ENCODE results near the gene MPPED1. TPM values are rescaled to one million over a fixed set of nuclear protein-coding genes. Genes with fewer than 3 reads are reported as not detected.

The MPPED1 gene
- total RNA-seq, 1 experiment from 2014 or later: 0.28 TPM

DNA sequence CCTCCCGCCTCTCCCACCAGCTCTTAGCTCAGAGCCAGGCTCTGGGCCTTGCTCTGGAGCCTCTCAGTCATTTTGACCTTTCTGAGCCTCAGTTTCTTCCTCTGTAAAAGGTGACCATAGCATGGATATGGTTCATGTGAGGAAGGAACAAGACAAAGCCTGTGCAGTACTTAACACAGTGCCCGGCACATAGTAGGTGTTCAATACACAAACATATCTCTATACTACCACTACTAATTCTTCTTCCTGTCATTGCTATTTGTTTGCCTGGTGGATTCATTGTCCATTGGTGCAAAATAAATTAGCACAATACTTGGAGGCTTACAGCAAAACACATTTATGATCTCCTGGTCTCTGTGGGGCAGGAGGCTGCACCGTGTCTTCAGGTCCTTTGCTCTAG is 21.6 kb upstream of the MPPED1 start:
- Histone ChIP-seq H2BK20ac (ENCODE audit: low read depth, low read length, poor library complexity, severe bottlenecking) (no peak overlapping the region), H3K4me1 (ENCODE audit: insufficient read depth, low read length) (no peaks in the 10 kb centered on the region), H4K8ac (replicated peaks; ENCODE audit: insufficient read length, low read depth, low read length) (no peak overlapping the region), H2BK12ac (ENCODE audit: insufficient read length, low read depth, low read length) (no peak overlapping the region), H3K14ac (ENCODE audit: insufficient read depth, low read length) (no peak overlapping the region), H2AK5ac (ENCODE audit: insufficient read length, low read length) (no peak overlapping the region), H3K9ac (ENCODE audit: extremely low read depth, insufficient read length, low read length) (no peak overlapping the region), H3K27ac (ENCODE audit: insufficient read length, low read depth, low read length) (no peak overlapping the region), H3T11ph (ENCODE audit: low read length) (no peak overlapping the region), H3K18ac (ENCODE audit: insufficient read length, low read depth, low read length) (no peak overlapping the region), H3K9me3 (ENCODE audit: control insufficient read depth, low read depth, low read length) (no peaks in the 10 kb centered on the region), H3K79me2 (ENCODE audit: insufficient read depth, low read length) (no peaks in the 10 kb centered on the region), H3K56ac (ENCODE audit: insufficient read length, low read depth, low read length) (no peak overlapping the region), H2BK5ac (ENCODE audit: insufficient read length, low read length) (no peak overlapping the region), H4K5ac (ENCODE audit: insufficient read length, low read depth, low read length) (no peak overlapping the region), H3K27me3 (ENCODE audit: insufficient read depth, low read length) (no peaks in the 10 kb centered on the region), H3K79me1 (ENCODE audit: insufficient read depth, low read depth, low read length, poor library complexity, severe bottlenecking) (no peaks in the 10 kb centered on the region), H4K91ac (ENCODE audit: insufficient read length, low read depth, low read length) (no peak overlapping the region), H4K20me1 (ENCODE audit: control insufficient read depth, insufficient read depth, insufficient read length) (no peaks in the 10 kb centered on the region), H2AFZ (ENCODE audit: low read length) (no peak overlapping the region), H3K4me2 (ENCODE audit: insufficient read depth, insufficient read length, low read length) (no peak overlapping the region), H3K23ac (ENCODE audit: insufficient read length, low read depth, low read length) (no peak overlapping the region), H3K4ac (ENCODE audit: low read depth, low read length) (no peak overlapping the region), H2BK15ac (ENCODE audit: low read depth, low read length) (no peak overlapping the region), H3K23me2 (ENCODE audit: insufficient read length, low read depth, low read length, poor library complexity, severe bottlenecking) (peaks cover 4% of the 10 kb centered on the region), H2BK120ac (ENCODE audit: low read depth, low read length, poor library complexity, severe bottlenecking) (no peak overlapping the region)
- Mint-ChIP-seq H3K9me3 (peaks cover 0 to 6% of the 10 kb centered on the region in 2 experiments; a peak in 3 of 5 replicates), H3K4me3 (no peak overlapping the region), H3K27me3 (ENCODE audit: low read depth) (peaks cover 35% of the 10 kb centered on the region), H3K4me1 (peaks cover 15 to 35% of the 10 kb centered on the region in 2 experiments), H3K27ac (no peak overlapping the region), H3K36me3 (ENCODE audit: insufficient read depth in 1 of 3, low read depth in 3 of 3) (peaks cover 0 to 4% (median 0%) of the 10 kb centered on the region in 3 experiments; a peak in 1 of 7 replicates)
- no peak for DNase-seq
- no CpG with 5 or more reads among the region's 3 CpGs for WGBS (ENCODE audit: extremely low coverage, insufficient read length, low lambda C conversion rate)
- TF ChIP-seq CTCF (conservative IDR thresholded peaks at IDR 0.05): no peak

All from H9 (cell line).